Glutamatergic neuron (in vitro differentiated cells): Measurements from ENCODE around the gene ARHGAP25. TPM values are rescaled to one million over a fixed set of nuclear protein-coding genes. Genes with fewer than 3 reads are reported as not detected.

ENCODE experiments used
- DNase-seq: peaks from one replicate; pipeline ENCODE4 v3.0.0; 2022
- H3K27ac Mint-ChIP-seq: one replicate; pipeline ENCODE4 v1.8.0; 2020; ENCODE audit warnings: mild to moderate bottlenecking, mixed read lengths, inconsistent platforms; ENCODE audit not compliant: unreplicated experiment
- H3K27me3 Mint-ChIP-seq: one replicate; pipeline ENCODE4 v1.8.0; 2020; ENCODE audit warnings: mild to moderate bottlenecking, moderate library complexity, mixed read lengths, inconsistent platforms; ENCODE audit not compliant: unreplicated experiment
- H3K36me3 Mint-ChIP-seq: one replicate; pipeline ENCODE4 v1.8.0; 2020; ENCODE audit warnings: mild to moderate bottlenecking, mixed read lengths, inconsistent platforms; ENCODE audit not compliant: unreplicated experiment
- H3K4me1 Mint-ChIP-seq: one replicate; pipeline ENCODE4 v1.8.0; 2020; ENCODE audit warnings: mild to moderate bottlenecking, low read depth, mixed read lengths, inconsistent platforms; ENCODE audit not compliant: unreplicated experiment
- H3K4me3 Mint-ChIP-seq: one replicate; pipeline ENCODE4 v1.8.0; 2020; ENCODE audit warnings: mild to moderate bottlenecking, mixed read lengths, inconsistent platforms; ENCODE audit not compliant: unreplicated experiment
- H3K9me3 Mint-ChIP-seq: one replicate; pipeline ENCODE4 v1.8.0; 2020; ENCODE audit warnings: mild to moderate bottlenecking, moderate library complexity, mixed read lengths, inconsistent platforms; ENCODE audit not compliant: unreplicated experiment
- total RNA-seq: library from RNA; stranded (reverse); fragmentation: NEBNext Ultra II Directional; extraction: Animal tissue kit (Norgen Biotek cat#: 25700); gene quantifications from one replicate; pipeline ENCODE4 v1.2.1, GENCODE V29; 2021; ENCODE audit not compliant: unreplicated experiment
- TF ChIP-seq, protein P1 (sequence below): fragments of 200-600 bp; sonication (generic); IDR thresholded peaks from one replicate; pipeline ENCODE4 v1.5.0; 2021; ENCODE audit not compliant: partially characterized antibody, unreplicated experiment

The ARHGAP25 gene
- total RNA-seq, 1 donor from 2014 or later = 1.4 TPM

DNA sequence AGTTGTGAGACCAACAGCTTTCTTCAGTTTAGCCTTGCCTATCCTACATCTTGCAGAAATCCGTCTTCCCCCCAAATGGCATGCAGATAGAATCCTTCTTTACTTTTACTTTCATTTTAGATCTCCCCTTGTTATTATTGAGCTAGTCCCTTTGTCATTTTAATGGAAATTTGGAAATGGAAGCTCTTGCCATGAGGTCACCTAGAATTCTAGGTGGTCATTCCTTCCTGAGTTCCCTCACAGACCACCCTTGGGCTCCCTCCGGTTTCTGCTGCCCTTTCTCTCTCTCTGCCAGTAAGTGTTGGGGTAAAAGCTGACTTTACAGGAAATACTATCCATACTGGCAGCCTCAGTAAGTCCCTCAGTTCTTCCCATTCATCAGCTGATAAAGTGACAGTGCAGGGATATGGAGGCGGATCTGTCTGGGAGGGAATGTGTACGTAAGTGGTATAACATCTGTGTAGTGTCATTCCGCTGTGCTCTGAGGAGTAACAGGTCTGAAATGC lies 30.2 kb downstream of the ARHGAP25 start:
- Mint-ChIP-seq H3K27me3 (no peaks in the 10 kb centered on the region), H3K36me3 (no peaks in the 10 kb centered on the region), H3K4me1 (peaks cover 17% of the 10 kb centered on the region), H3K27ac (no peak overlapping the region), H3K4me3 (no peak overlapping the region), H3K9me3 (peaks cover 4% of the 10 kb centered on the region)
- no peak for DNase-seq
- TF ChIP-seq, protein P1, sequence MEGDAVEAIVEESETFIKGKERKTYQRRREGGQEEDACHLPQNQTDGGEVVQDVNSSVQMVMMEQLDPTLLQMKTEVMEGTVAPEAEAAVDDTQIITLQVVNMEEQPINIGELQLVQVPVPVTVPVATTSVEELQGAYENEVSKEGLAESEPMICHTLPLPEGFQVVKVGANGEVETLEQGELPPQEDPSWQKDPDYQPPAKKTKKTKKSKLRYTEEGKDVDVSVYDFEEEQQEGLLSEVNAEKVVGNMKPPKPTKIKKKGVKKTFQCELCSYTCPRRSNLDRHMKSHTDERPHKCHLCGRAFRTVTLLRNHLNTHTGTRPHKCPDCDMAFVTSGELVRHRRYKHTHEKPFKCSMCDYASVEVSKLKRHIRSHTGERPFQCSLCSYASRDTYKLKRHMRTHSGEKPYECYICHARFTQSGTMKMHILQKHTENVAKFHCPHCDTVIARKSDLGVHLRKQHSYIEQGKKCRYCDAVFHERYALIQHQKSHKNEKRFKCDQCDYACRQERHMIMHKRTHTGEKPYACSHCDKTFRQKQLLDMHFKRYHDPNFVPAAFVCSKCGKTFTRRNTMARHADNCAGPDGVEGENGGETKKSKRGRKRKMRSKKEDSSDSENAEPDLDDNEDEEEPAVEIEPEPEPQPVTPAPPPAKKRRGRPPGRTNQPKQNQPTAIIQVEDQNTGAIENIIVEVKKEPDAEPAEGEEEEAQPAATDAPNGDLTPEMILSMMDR = no peak

DNA sequence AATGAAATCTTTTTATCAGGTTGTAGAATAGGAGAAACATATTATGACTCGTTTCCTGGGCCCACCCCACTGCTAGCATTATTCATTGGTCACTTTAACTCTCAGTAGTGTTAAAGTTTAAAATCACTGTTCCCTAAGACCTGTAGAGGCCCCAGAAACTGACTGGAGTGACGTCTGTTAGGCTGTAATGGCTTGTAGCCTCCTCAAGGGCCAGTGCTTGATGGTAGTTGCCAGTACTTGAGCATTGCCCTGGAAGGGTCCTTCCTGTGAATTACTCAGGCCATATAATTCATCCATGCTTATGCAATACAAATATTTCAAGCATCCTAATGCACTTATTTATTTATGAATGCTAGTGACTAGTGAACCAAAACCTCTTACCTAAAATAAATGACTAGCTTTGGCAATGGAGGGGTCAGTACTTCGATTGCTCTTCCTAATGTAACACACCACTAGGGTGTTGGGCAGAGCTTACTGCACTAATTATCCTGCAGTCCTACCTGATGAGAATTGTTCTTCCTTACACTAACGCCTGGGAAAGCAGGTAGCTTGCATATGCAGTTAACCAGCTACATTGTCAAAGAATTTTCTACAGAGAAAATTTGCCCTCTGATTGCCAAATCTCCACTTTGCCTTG lies 31.2 kb downstream of the ARHGAP25 start:
- H3K36me3 Mint-ChIP-seq = no peaks in the 10 kb centered on the region
- TF ChIP-seq, protein P1 = no peak
- no peak for DNase-seq
- H3K27me3 Mint-ChIP-seq = no peaks in the 10 kb centered on the region
- peaks cover 17% of the 10 kb centered on the region for H3K4me1 Mint-ChIP-seq
- H3K9me3 Mint-ChIP-seq = peaks cover 4% of the 10 kb centered on the region
- H3K4me3 Mint-ChIP-seq = no peak overlapping the region
- no peak overlapping the region for H3K27ac Mint-ChIP-seq

DNA sequence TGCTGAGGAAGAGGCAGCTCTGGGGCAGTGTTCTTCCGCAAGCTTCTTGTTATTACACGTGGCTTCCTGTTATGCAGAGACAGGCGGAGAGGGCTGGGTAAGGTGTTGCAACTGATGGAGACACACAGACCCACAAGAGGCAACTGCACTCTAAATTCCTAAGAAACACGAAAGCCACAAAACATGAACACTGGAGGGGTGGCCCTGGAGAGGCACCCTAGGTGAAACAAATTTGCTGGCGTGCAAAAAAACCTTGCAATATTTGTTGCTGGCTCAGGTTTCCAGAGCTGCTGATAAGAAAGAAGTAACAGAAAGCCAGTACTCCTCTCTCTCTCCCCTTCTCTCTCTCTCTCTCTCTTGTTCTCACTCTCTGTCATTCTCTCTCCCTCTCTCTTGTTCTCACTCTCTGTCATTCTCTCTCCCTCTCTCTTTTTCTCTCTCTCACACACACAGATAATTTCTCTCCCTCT lies 31.8 kb downstream of the ARHGAP25 start:
- H3K27me3 Mint-ChIP-seq = no peaks in the 10 kb centered on the region
- no peak overlapping the region for H3K4me3 Mint-ChIP-seq
- DNase-seq = no peak
- no peaks in the 10 kb centered on the region for H3K36me3 Mint-ChIP-seq
- H3K9me3 Mint-ChIP-seq = peaks cover 4% of the 10 kb centered on the region
- H3K4me1 Mint-ChIP-seq = peaks cover 17% of the 10 kb centered on the region
- H3K27ac Mint-ChIP-seq = no peak overlapping the region
- TF ChIP-seq, protein P1 = no peak

DNA sequence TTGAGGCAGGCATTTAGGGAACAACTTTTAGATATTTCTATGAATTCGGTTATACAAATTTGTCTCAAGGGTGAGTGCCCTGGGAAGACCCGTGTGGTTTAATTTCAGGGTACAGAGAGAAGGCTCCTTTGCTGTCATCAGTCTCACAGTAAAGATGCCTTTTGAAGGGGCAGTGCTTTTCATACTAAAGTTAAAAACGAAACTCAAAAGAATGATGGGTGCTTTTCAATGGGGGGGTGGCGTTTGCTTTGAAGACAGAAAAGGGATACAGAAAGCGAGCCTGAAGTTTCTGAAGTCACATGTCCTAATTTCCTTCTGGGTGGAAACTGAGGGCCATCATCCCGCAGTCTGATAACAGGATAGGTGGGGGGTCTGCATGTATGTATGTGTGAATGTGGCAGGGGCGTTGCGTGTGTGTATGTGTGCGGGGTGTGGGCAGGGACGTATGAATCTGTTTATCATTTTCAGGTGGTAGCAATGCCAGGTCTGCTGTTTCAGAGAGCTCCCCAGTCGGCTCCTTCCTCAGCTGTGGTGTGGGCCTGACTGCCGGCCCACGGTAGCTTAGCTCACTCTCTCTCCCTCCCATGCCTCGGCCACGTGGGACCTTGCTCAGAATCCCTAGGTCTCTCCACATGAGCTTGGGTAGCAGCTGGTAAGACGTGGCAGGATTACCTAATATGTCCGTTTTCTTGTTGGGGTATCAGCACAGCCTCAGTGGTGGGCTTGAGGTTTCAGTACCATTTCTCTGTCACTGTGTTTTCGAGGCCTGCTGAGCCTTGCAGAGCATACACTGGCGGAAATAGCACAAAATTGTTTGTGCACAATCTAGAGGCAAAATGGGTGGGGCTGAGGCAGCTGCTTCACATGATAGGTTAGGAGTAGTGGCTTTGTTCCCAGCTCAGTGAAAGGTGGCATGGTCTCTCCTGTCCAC lies 32.7 kb downstream of the ARHGAP25 start:
- Mint-ChIP-seq H3K27me3 (no peaks in the 10 kb centered on the region), H3K27ac (no peak overlapping the region), H3K36me3 (no peaks in the 10 kb centered on the region), H3K9me3 (peaks cover 4% of the 10 kb centered on the region), H3K4me3 (no peak overlapping the region), H3K4me1 (peaks cover 16% of the 10 kb centered on the region)
- TF ChIP-seq, protein P1 = no peak
- no peak for DNase-seq

DNA sequence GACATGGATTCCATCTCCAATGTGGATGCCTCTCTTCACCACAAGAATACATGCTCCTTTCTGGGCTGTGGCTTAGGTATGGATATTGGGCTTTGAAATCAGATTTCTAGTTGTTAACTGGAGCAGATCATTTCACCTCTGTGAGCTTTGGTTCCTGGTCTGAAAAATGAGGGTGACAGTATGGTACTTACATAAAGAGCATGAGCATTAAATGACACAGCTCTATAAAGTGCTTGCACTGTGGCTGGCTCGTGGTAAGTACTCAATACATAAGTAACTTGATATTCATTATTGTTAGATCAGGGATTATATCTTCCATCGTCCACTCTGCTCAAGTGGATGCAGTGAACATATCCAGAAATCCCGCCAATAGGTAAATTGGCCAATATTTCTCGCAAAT lies 33.4 kb downstream of the ARHGAP25 start:
- H3K4me3 Mint-ChIP-seq = no peak overlapping the region
- no peak overlapping the region for H3K27ac Mint-ChIP-seq
- no peaks in the 10 kb centered on the region for H3K36me3 Mint-ChIP-seq
- H3K9me3 Mint-ChIP-seq = peaks cover 4% of the 10 kb centered on the region
- peaks cover 16% of the 10 kb centered on the region for H3K4me1 Mint-ChIP-seq
- TF ChIP-seq, protein P1 = no peak
- no peaks in the 10 kb centered on the region for H3K27me3 Mint-ChIP-seq
- no peak for DNase-seq
